ENCODE results near the gene SPPL2B. TPM values are rescaled to one million over a fixed set of nuclear protein-coding genes. Genes with fewer than 3 reads are reported as not detected.

Gene SPPL2B
- polyA plus RNA-seq, 1 of the 3 experiments (the other 2 are of a cell fraction), result 58.1 TPM

- no peak for TF ChIP-seq IRF3 (IDR thresholded peaks at IDR 0.05; ENCODE audit: low read depth, low read length)
- no peak for TF ChIP-seq RCOR1 (IDR thresholded peaks at IDR 0.05; ENCODE audit: low read length)
- TF ChIP-seq NRF1 (IDR thresholded peaks at IDR 0.05; ENCODE audit: low read depth, low read length), result no peak
- no peak for TF ChIP-seq USF1 (IDR thresholded peaks at IDR 0.05; ENCODE audit: borderline replicate concordance, low read depth)
These were observed 15.0 kb downstream of the SPPL2B start (continued) for GRCh38 chr19:2343289-2343982.

GRCh38 chr19:2344381-2344870 lies 15.9 kb downstream of the SPPL2B start:
- H3K9me2 ChIP-seq, result no peaks in the 10 kb centered on the region
- no peaks in the 10 kb centered on the region for H3K79me2 ChIP-seq (ENCODE audit: insufficient read depth)
- DNase-seq, result no peak
- peaks cover 0 to 20% of the 10 kb centered on the region in 2 experiments for H3K36me3 ChIP-seq (replicated peaks in 1 of 2; ENCODE audit: control insufficient read depth in 1 of 2, insufficient read depth in 2 of 2, low read length in 1 of 2)
- H3K4me1 ChIP-seq (ENCODE audit: control insufficient read depth in 1 of 2, insufficient read depth in 2 of 2, low read depth in 1 of 2, low read length in 1 of 2), result no peaks in the 10 kb centered on the region; a peak in 1 of 4 replicates
- no peaks in the 10 kb centered on the region for H3K9me3 ChIP-seq
- WGBS (ENCODE audit: low lambda C conversion rate), result 97% methylated on average over 3 of the region's 24 CpGs
- POLR2A ChIA-PET, result no interaction called here
- H3K4me3 ChIP-seq (ENCODE audit: low read depth in 2 of 2, low read length in 1 of 2), result no peak overlapping the region
- no peak overlapping the region for H3K27ac ChIP-seq (ENCODE audit: low read depth in 2 of 2, low read length in 1 of 2)
- TF ChIP-seq SIN3A (IDR thresholded peaks at IDR 0.05; ENCODE audit: borderline replicate concordance, low read depth, low read length) (no peak), REST (IDR thresholded peaks at IDR 0.05; ENCODE audit: low read depth, low read length) (peak; percentile 48; the same call in 1 of the 2 replicates)
- no peak overlapping the region for H3K9ac ChIP-seq
- CTCF ChIA-PET, result no interaction called here
- no peak overlapping the region for H3K4me2 ChIP-seq
- H3F3A ChIP-seq (replicated peaks; ENCODE audit: insufficient read depth), result no peaks in the 10 kb centered on the region
- H3K27me3 ChIP-seq (ENCODE audit: insufficient read depth), result no peaks in the 10 kb centered on the region
- H4K20me1 ChIP-seq (ENCODE audit: insufficient read depth), result no peaks in the 10 kb centered on the region
- H2AFZ ChIP-seq (ENCODE audit: low read depth), result no peak overlapping the region

- H3K27ac ChIP-seq (ENCODE audit: low read depth in 2 of 2, low read length in 1 of 2), result no peak overlapping the region
These were observed 16.6 kb downstream of the SPPL2B start for GRCh38 chr19:2345076-2345475.

More at GRCh38 chr19:2345076-2345475, 16.6 kb downstream of the SPPL2B start:
- no peak overlapping the region for H3K4me2 ChIP-seq
- H4K20me1 ChIP-seq (ENCODE audit: insufficient read depth), result no peaks in the 10 kb centered on the region
- TF ChIP-seq RAD21 (IDR thresholded peaks at IDR 0.05; ENCODE audit: low read length) (no peak), FOSL2 (IDR thresholded peaks at IDR 0.05; ENCODE audit: borderline replicate concordance, low read depth) (no peak)
- no peak for DNase-seq
- no peaks in the 10 kb centered on the region for H3K9me3 ChIP-seq
- H3K4me1 ChIP-seq (ENCODE audit: control insufficient read depth in 1 of 2, insufficient read depth in 2 of 2, low read depth in 1 of 2, low read length in 1 of 2), result no peaks in the 10 kb centered on the region; a peak in 1 of 4 replicates
- CTCF ChIA-PET, result no interaction called here
- POLR2A ChIA-PET, result no interaction called here
- WGBS (ENCODE audit: low lambda C conversion rate), result 98% methylated on average over 5 of the region's 17 CpGs
- no peaks in the 10 kb centered on the region for H3K9me2 ChIP-seq
- H3K79me2 ChIP-seq (ENCODE audit: insufficient read depth), result no peaks in the 10 kb centered on the region
- no peak overlapping the region for H3K4me3 ChIP-seq (ENCODE audit: low read depth in 2 of 2, low read length in 1 of 2)
- H2AFZ ChIP-seq (ENCODE audit: low read depth), result no peak overlapping the region
- H3K9ac ChIP-seq, result no peak overlapping the region
- H3K36me3 ChIP-seq (replicated peaks in 1 of 2; ENCODE audit: control insufficient read depth in 1 of 2, insufficient read depth in 2 of 2, low read length in 1 of 2), result peaks cover 0 to 17% of the 10 kb centered on the region in 2 experiments
- H3F3A ChIP-seq (replicated peaks; ENCODE audit: insufficient read depth), result no peaks in the 10 kb centered on the region
- H3K27me3 ChIP-seq (ENCODE audit: insufficient read depth), result no peaks in the 10 kb centered on the region
